D721Med (cell line): ENCODE results near the gene ENDOU.

Experiments
- DNase-seq: peaks from one replicate; pipeline ENCODE4 v3.0.0; 2011; ENCODE audit warnings: low spot score; ENCODE audit not compliant: insufficient read length
- FAIRE-seq: peaks from 2 replicates; lab custom pipeline; 2011; peaks lifted over from hg19 to GRCh38; lab: Jason Lieb, UNC
- TF ChIP-seq, protein P1 (sequence below): IDR thresholded peaks from 2 replicates; pipeline ENCODE4 v1.5.1; 2012; ENCODE audit warnings: mild to moderate bottlenecking, control low read depth; ENCODE audit not compliant: insufficient read depth; ENCODE audit errors: missing control alignments

The ENDOU gene

DNA sequence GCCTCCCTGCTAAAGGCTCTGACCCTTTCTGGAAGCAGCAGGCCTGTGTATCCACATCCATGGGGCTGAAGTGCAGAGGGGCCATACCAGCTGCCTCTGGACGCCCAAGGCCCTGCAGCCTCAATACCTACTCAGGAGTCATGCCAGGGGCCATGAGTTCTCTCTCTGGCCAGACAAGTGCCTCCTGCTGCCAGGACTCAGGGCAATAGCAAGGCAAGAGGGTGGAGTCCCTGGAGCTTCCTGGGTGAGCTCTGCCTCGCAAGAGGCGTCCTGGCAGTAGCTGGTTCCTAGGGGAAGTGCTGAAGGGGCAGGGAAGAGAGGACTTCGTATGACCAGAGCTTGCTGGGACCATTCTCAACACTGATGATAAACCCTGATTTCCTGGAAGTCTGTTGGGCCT is 10.9 kb upstream of the ENDOU start:
- TF ChIP-seq, protein P1, sequence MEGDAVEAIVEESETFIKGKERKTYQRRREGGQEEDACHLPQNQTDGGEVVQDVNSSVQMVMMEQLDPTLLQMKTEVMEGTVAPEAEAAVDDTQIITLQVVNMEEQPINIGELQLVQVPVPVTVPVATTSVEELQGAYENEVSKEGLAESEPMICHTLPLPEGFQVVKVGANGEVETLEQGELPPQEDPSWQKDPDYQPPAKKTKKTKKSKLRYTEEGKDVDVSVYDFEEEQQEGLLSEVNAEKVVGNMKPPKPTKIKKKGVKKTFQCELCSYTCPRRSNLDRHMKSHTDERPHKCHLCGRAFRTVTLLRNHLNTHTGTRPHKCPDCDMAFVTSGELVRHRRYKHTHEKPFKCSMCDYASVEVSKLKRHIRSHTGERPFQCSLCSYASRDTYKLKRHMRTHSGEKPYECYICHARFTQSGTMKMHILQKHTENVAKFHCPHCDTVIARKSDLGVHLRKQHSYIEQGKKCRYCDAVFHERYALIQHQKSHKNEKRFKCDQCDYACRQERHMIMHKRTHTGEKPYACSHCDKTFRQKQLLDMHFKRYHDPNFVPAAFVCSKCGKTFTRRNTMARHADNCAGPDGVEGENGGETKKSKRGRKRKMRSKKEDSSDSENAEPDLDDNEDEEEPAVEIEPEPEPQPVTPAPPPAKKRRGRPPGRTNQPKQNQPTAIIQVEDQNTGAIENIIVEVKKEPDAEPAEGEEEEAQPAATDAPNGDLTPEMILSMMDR = no peak
- FAIRE-seq (no peak), DNase-seq (no peak)

GRCh38 chr12:47735649-47736048 is 10.4 kb upstream of the ENDOU start:
- FAIRE-seq (no peak), DNase-seq (no peak)
- TF ChIP-seq, protein P1 = no peak

GRCh38 chr12:47734725-47735480 is 9.6 kb upstream of the ENDOU start:
- TF ChIP-seq, protein P1 = no peak
- DNase-seq (no peak), FAIRE-seq (no peak)

DNA sequence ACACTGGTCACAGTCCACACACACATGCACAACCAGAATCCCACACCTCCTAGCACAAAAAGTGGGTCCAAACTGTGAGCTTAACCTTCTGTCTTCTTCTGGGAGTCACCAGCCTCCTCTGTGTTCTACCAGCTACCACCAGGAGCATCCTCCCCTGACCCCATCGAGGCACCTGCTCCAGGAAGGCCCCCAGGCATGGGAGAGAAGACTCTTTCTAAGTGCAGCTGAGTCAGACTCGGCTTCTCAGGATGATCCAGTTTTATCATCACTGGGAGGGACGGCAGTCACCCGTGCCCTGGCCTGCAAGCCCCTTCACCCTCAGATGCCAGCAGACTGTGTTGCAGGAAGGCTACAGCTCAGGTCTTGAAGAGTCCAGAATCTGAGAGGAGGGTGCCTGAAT is 7.9 kb upstream of the ENDOU start:
- FAIRE-seq = no peak
- no peak for DNase-seq
- TF ChIP-seq, protein P1 = no peak

- TF ChIP-seq, protein P1 = no peak
- no peak for FAIRE-seq
- DNase-seq = no peak
Observed at GRCh38 chr12:47732504-47732903, 7.2 kb upstream of the ENDOU start.

GRCh38 chr12:47731723-47732122 is 6.4 kb upstream of the ENDOU start:
- TF ChIP-seq, protein P1 = no peak
- FAIRE-seq (no peak), DNase-seq (no peak)

DNA sequence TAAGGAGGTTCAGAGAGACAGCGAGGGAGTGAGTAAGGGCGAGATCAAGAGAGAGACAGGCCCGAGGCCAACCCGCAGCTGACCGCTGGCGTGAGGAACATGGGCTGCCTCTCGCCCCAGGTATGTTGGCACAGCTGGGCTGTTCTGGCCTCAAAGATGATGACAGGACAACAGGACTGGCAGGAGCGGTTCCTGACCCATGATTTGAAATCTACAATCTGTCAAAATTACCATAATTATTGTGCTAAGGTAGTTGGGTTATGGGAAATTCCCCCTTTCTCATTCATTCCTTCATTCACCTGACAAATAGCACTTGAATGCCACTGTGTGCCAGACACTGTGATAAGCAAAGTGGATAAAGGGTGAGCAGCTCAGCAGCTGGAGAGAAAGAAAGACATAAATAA is 5.1 kb upstream of the ENDOU start:
- no peak for DNase-seq
- FAIRE-seq = no peak
- TF ChIP-seq, protein P1 = no peak
